22Rv1 (cell line): ENCODE measurements around the gene KIR2DL4.

Source experiments
- ZFX ChIP-seq: fragments of 450-650 bp; IDR thresholded peaks from 2 replicates; pipeline ENCODE4 v1.6.1; 2017; ENCODE audit warnings: antibody characterized with exemption, borderline replicate concordance
- TF ChIP-seq, protein P1 (sequence below): fragments of 450-650 bp; IDR thresholded peaks from 2 replicates; pipeline ENCODE4 v1.5.1; 2017; ENCODE audit warnings: mild to moderate bottlenecking

DNA sequence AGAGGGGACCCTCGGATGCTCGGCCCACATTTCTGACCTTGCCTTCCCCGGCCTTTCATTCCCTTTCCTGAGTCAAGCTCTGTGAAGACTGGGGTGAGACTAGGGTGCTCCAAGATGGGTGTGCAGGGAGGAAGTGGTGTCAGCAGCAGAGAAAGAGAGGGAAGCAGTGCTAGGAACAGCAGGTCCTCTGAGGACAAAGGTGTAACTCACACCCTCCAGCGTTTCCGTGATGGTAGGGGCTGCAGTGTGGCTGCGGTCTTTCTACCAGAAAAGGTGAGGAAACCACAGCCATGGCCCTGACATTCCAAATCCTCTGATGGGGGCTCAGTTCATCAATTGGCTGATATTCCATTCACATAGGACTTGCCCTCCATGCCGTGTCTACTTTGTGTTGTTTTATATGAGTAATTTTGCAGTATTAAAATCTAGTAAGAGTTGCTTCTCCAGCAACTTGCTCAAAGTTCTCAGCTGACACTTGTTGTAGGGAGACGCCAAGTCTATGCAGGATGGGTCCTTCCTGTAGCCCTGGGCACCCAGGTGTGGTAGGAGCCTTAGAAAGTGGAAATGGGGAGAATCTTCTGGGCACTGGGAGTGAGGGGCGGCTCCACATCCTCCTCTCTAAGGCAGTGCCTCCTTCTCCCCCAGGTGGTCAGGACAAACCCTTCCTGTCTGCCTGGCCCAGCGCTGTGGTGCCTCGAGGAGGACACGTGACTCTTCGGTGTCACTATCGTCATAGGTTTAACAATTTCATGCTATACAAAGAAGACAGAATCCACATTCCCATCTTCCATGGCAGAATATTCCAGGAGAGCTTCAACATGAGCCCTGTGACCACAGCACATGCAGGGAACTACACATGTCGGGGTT is 14.5 kb downstream of the KIR2DL4 start:
- TF ChIP-seq, protein P1, sequence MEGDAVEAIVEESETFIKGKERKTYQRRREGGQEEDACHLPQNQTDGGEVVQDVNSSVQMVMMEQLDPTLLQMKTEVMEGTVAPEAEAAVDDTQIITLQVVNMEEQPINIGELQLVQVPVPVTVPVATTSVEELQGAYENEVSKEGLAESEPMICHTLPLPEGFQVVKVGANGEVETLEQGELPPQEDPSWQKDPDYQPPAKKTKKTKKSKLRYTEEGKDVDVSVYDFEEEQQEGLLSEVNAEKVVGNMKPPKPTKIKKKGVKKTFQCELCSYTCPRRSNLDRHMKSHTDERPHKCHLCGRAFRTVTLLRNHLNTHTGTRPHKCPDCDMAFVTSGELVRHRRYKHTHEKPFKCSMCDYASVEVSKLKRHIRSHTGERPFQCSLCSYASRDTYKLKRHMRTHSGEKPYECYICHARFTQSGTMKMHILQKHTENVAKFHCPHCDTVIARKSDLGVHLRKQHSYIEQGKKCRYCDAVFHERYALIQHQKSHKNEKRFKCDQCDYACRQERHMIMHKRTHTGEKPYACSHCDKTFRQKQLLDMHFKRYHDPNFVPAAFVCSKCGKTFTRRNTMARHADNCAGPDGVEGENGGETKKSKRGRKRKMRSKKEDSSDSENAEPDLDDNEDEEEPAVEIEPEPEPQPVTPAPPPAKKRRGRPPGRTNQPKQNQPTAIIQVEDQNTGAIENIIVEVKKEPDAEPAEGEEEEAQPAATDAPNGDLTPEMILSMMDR = no peak
- no peak for TF ChIP-seq ZFX
